ENCODE measurements around the gene PPFIA4. TPM values are rescaled to one million over a fixed set of nuclear protein-coding genes. Genes with fewer than 3 reads are reported as not detected.

The PPFIA4 gene
- total RNA-seq, 1 donor from 2014 or later = 22.2 TPM

DNA sequence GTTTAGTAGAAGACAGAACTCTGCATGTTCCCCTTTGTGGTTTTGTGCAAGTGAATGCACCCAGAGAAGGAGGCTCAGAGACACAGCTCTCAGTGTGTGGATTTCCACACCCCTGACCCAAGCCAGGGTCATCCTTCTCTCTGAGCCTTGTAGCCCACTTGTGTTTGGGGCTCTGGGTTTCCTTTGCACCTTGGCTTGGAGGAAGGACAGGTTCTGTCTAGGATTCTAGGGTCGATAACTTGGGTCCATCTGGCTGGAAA is 32.3 kb downstream of the PPFIA4 start:
- TF ChIP-seq, protein P1, sequence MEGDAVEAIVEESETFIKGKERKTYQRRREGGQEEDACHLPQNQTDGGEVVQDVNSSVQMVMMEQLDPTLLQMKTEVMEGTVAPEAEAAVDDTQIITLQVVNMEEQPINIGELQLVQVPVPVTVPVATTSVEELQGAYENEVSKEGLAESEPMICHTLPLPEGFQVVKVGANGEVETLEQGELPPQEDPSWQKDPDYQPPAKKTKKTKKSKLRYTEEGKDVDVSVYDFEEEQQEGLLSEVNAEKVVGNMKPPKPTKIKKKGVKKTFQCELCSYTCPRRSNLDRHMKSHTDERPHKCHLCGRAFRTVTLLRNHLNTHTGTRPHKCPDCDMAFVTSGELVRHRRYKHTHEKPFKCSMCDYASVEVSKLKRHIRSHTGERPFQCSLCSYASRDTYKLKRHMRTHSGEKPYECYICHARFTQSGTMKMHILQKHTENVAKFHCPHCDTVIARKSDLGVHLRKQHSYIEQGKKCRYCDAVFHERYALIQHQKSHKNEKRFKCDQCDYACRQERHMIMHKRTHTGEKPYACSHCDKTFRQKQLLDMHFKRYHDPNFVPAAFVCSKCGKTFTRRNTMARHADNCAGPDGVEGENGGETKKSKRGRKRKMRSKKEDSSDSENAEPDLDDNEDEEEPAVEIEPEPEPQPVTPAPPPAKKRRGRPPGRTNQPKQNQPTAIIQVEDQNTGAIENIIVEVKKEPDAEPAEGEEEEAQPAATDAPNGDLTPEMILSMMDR (IDR thresholded peaks at IDR 0.05) = no peak
- no peaks in the 10 kb centered on the region for H3K4me1 ChIP-seq
- intact Hi-C loops (cut with DNase I) = no loop called here
- H3K9me3 ChIP-seq = no peaks in the 10 kb centered on the region
- H3K27me3 ChIP-seq = no peaks in the 10 kb centered on the region
- no peak for DNase-seq (ENCODE audit: low spot score in 2 of 2)
- H3K4me3 ChIP-seq = no peak overlapping the region
- H3K27ac ChIP-seq = no peak overlapping the region
- peaks cover 0 to 13% of the 10 kb centered on the region in 2 donors for H3K36me3 ChIP-seq

DNA sequence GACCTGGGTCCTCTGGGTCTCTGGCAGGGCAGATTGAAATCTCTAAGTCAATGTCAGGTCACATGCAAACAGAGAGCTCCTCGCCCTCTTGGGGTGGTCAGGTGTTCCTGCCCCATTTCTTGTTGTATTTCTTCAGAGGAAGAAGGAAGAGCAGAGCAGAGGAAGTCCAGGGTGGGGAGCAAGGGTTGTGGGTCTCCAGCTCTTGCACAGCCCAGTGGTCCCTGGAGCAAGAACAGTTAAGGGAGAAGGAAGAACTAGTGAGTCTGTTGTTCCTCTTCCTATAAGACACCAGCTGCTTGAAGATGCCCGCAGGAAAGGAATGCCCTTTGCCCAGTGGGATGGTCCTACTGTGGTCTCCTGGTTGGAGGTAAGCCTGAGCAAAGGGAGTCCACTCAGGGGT is 33.2 kb downstream of the PPFIA4 start:
- TF ChIP-seq, protein P1 (IDR thresholded peaks at IDR 0.05) = no peak

DNA sequence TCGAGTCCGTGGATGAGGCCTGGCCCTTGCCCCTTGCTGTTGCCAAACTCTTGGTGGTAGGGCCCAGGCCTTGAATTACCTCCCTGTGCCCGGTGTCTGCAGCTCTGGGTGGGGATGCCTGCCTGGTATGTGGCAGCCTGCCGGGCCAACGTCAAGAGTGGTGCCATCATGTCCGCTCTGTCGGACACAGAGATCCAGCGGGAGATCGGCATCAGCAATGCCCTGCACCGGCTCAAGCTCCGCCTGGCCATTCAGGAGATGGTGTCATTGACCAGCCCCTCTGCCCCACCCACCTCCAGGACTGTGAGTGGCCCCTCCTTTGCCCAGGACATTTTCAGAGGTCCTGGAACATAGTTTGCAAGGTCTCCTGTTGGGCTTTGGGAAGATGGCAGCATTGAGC is 33.8 kb downstream of the PPFIA4 start:
- no peak overlapping the region for H3K4me3 ChIP-seq
- H3K4me1 ChIP-seq = no peaks in the 10 kb centered on the region
- H3K36me3 ChIP-seq = peaks cover 0 to 13% of the 10 kb centered on the region in 2 donors
- TF ChIP-seq, protein P1 (IDR thresholded peaks at IDR 0.05) = no peak
- DNase-seq (ENCODE audit: low spot score in 2 of 2) = no peak
- H3K27me3 ChIP-seq = no peaks in the 10 kb centered on the region
- H3K9me3 ChIP-seq = no peaks in the 10 kb centered on the region
- no peak overlapping the region for H3K27ac ChIP-seq
- intact Hi-C loops (cut with DNase I) = no loop called here

More for the DNA sequence above, 33.2 kb downstream of the PPFIA4 start:
- Histone ChIP-seq H3K4me1 (no peaks in the 10 kb centered on the region), H3K9me3 (no peaks in the 10 kb centered on the region), H3K4me3 (no peak overlapping the region), H3K36me3 (peaks cover 0 to 13% of the 10 kb centered on the region in 2 donors), H3K27me3 (no peaks in the 10 kb centered on the region), H3K27ac (no peak overlapping the region)
- intact Hi-C loops (cut with DNase I) = no loop called here
- no peak for DNase-seq (ENCODE audit: low spot score in 2 of 2)

DNA sequence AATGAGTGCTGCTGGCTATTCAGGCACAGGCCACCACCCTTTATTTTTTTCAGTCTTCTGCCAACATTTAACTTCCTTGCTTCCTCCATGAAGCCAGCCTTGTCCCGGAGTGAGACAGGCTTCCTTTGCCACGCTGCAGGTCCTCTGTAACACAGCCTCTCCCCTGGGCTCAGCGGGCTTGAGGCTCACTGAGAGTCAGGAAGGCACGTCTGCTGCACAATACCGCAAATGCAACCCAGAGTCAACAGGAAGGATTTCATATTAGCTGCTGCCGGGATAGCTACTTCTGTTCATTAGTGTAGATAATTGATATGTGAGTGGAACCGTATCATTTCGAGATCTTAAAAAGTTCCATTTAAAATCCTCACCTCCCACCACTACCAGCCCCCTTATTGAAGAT is 37.0 kb downstream of the PPFIA4 start:
- TF ChIP-seq, protein P1 (IDR thresholded peaks at IDR 0.05) = no peak
- Histone ChIP-seq H3K4me3 (no peak overlapping the region), H3K4me1 (no peaks in the 10 kb centered on the region), H3K36me3 (peaks cover 0 to 6% of the 10 kb centered on the region in 2 donors), H3K27ac (no peak overlapping the region), H3K9me3 (no peaks in the 10 kb centered on the region), H3K27me3 (no peaks in the 10 kb centered on the region)
- DNase-seq (ENCODE audit: low spot score in 2 of 2) = no peak
- intact Hi-C loops (cut with DNase I) = no loop called here

DNA sequence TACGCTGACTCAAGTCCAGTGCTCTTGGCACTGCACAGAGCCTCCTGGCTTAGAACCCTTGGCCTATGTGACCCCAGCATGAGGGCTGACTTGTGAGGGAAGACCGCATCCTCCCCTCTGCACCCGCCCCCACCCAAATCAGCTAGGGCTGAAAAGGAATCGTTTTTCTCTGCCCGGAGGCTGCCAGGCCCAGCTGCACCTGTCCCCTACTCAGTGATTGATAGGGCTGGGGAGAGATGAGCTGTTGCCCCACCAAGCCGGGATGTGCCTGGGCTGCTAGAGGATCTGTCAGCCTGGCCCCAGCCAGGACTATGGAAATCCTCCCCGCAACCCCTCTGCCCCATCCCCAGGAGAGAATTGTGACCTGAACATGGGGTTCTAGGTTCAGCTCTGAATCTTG is 38.9 kb downstream of the PPFIA4 start:
- TF ChIP-seq, protein P1 (IDR thresholded peaks at IDR 0.05) = no peak
- no peak for DNase-seq (ENCODE audit: low spot score in 2 of 2)
- Histone ChIP-seq H3K4me3 (no peak overlapping the region), H3K27me3 (no peaks in the 10 kb centered on the region), H3K4me1 (peaks cover 0 to 7% of the 10 kb centered on the region in 2 donors), H3K9me3 (no peaks in the 10 kb centered on the region), H3K27ac (no peak overlapping the region), H3K36me3 (peaks cover 0 to 6% of the 10 kb centered on the region in 2 donors)
- intact Hi-C loops (cut with DNase I) = no loop called here

DNA sequence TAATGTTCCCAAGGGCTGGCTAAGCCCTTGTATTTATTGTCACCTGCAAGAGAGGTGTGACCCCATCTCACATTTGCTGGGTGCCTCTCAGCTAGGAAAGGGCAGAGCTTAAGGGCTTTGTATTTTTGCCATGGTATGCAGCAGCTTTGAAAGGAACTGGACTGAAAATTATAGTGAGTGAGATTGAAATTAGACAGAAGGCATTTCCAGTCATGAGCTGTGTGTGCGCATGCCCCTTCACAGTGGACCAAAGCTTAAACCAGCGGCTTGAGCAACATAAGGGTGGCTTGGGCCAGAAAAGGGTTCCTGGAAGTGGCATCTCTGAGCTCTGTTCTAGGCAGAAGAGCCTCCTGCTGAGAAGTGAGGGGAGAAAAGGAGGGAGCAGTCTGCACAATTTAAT is 39.7 kb downstream of the PPFIA4 start:
- TF ChIP-seq, protein P1 (IDR thresholded peaks at IDR 0.05) = no peak
- no peak for DNase-seq (ENCODE audit: low spot score in 2 of 2)
- intact Hi-C loops (cut with DNase I) = no loop called here
- Histone ChIP-seq H3K4me3 (no peak overlapping the region), H3K27ac (no peak overlapping the region), H3K9me3 (no peaks in the 10 kb centered on the region), H3K4me1 (peaks cover 0 to 7% of the 10 kb centered on the region in 2 donors), H3K27me3 (no peaks in the 10 kb centered on the region), H3K36me3 (no peaks in the 10 kb centered on the region)
